Neuronal stem cell (in vitro differentiated cells): ENCODE measurements around the gene RASL11A. TPM values are rescaled to one million over a fixed set of nuclear protein-coding genes. Genes with fewer than 3 reads are reported as not detected.
"Not testable (repeated sequence)": the region's sequence is repeated elsewhere in the genome, so short reads cannot be mapped to it uniquely, and the experiment has no call there.

Source experiments
- DNase-seq: peaks from one replicate; pipeline ENCODE4 v3.0.0-alpha.2; 2013; ENCODE audit warnings: low spot score
- H2AFZ ChIP-seq: one replicate; pipeline ENCODE4 v1.6.1; 2013; ENCODE audit warnings: mild to moderate bottlenecking, low read length, inconsistent platforms
- H2AK5ac ChIP-seq: 2 replicates; pipeline ENCODE4 v1.6.1; 2013; ENCODE audit warnings: low read depth, mild to moderate bottlenecking, inconsistent platforms, low read length, moderate library complexity, mixed read lengths
- H2BK120ac ChIP-seq: 2 replicates; pipeline ENCODE4 v1.6.1; 2013; ENCODE audit warnings: low read depth, mild to moderate bottlenecking, inconsistent platforms, low read length, moderate library complexity, mixed read lengths
- H2BK12ac ChIP-seq: one replicate; pipeline ENCODE4 v1.6.1; 2013; ENCODE audit warnings: low read length, inconsistent platforms
- H2BK15ac ChIP-seq: 2 replicates; pipeline ENCODE4 v1.6.1; 2013; ENCODE audit warnings: mild to moderate bottlenecking, low read length, inconsistent platforms, mixed read lengths
- H2BK5ac ChIP-seq: one replicate; pipeline ENCODE4 v1.6.1; 2013; ENCODE audit warnings: inconsistent platforms, mild to moderate bottlenecking, low read length, moderate library complexity
- H3K14ac ChIP-seq: one replicate; pipeline ENCODE4 v1.6.1; 2013; ENCODE audit warnings: low read length, inconsistent platforms
- H3K18ac ChIP-seq: 2 replicates; pipeline ENCODE4 v1.6.1; 2013; ENCODE audit warnings: low read length, inconsistent platforms
- H3K23ac ChIP-seq: 2 replicates; pipeline ENCODE4 v1.6.1; 2013; ENCODE audit warnings: low read depth, mild to moderate bottlenecking, mixed read lengths, low read length, inconsistent platforms; ENCODE audit not compliant: poor library complexity
- H3K27ac ChIP-seq: replicated peaks from 3 replicates; pipeline ENCODE4 v1.5.1; 2013; ENCODE audit warnings: low read length, inconsistent platforms
- H3K27me3 ChIP-seq, 3 experiments: 2 replicates each; pipeline ENCODE4 v1.6.1; 2013; ENCODE audit warnings: low read length in 3 of 3, mild to moderate bottlenecking in 2 of 3, inconsistent platforms in 1 of 3, low read depth in 1 of 3, mixed read lengths in 1 of 3, moderate library complexity in 1 of 3; ENCODE audit not compliant: control insufficient read depth in 3 of 3, insufficient read depth in 3 of 3
- H3K36me3 ChIP-seq, 2 donors: replicated peaks in 1 of 2; 2 replicates each; pipeline ENCODE4 v1.6.1; 2013; ENCODE audit warnings: low read length in 2 of 2; ENCODE audit not compliant: control insufficient read depth in 2 of 2, insufficient read depth in 2 of 2
- H3K4ac ChIP-seq: 2 replicates; pipeline ENCODE4 v1.6.1; 2013; ENCODE audit warnings: inconsistent platforms, mild to moderate bottlenecking, low read length, moderate library complexity
- H3K4me1 ChIP-seq, 2 donors: 1 replicate in 1 of 2; 2 replicates in 1 of 2; pipeline ENCODE4 v1.6.1; 2013; ENCODE audit warnings: low read length in 2 of 2, low read depth in 1 of 2; ENCODE audit not compliant: control insufficient read depth in 2 of 2, insufficient read depth in 1 of 2
- H3K4me2 ChIP-seq: one replicate; pipeline ENCODE4 v1.6.1; 2013; ENCODE audit warnings: mild to moderate bottlenecking, low read length, inconsistent platforms; ENCODE audit not compliant: insufficient read depth, poor library complexity, severe bottlenecking
- H3K4me3 ChIP-seq, 2 donors: 2 replicates each; pipeline ENCODE4 v1.5.1; 2013; ENCODE audit warnings: low read length in 2 of 2, mild to moderate bottlenecking in 2 of 2, inconsistent platforms in 1 of 2, moderate library complexity in 1 of 2
- H3K79me1 ChIP-seq: one replicate; pipeline ENCODE4 v1.6.1; 2013; ENCODE audit warnings: low read depth, mild to moderate bottlenecking, inconsistent platforms, low read length, moderate library complexity
- H3K9ac ChIP-seq: one replicate; pipeline ENCODE4 v1.6.1; 2013; ENCODE audit warnings: mild to moderate bottlenecking, low read depth, low read length, inconsistent platforms; ENCODE audit not compliant: poor library complexity
- H3K9me3 ChIP-seq, 2 donors: replicated peaks in 1 of 2; 2 replicates each; pipeline versions ENCODE3 to v1.6.1; 2013; ENCODE audit warnings: low read length in 2 of 2, mild to moderate bottlenecking in 2 of 2, inconsistent platforms in 1 of 2, low read depth in 1 of 2, mixed read lengths in 1 of 2, moderate library complexity in 1 of 2; ENCODE audit not compliant: control insufficient read depth in 2 of 2, insufficient read depth in 1 of 2
- H4K8ac ChIP-seq: one replicate; pipeline ENCODE4 v1.6.1; 2013; ENCODE audit warnings: low read depth, mild to moderate bottlenecking, inconsistent platforms, low read length, moderate library complexity
- H4K91ac ChIP-seq: one replicate; pipeline ENCODE4 v1.6.1; 2013; ENCODE audit warnings: low read length, low read depth, mild to moderate bottlenecking, inconsistent platforms; ENCODE audit not compliant: poor library complexity
- WGBS, 2 donors: extraction: QIAGEN DNeasy Blood & Tissue Kit; methylation state at CpG; one replicate each; pipeline ENCODE4 v1.1.7; 2013; ENCODE audit warnings: missing lambda C conversion rate in 2 of 2, mixed read lengths in 1 of 2; ENCODE audit not compliant: insufficient read length in 2 of 2, insufficient replicate concordance in 1 of 2; ENCODE audit errors: extremely low coverage in 2 of 2; 5-methylcytosine and 5-hydroxymethylcytosine counted together
- polyA plus RNA-seq, 2 experiments: library from polyadenylated mRNA; stranded (reverse); fragments of 200-250 nt; gene quantifications; one replicate each; pipeline ENCODE4 v1.2.3, GENCODE V29; 2013

The RASL11A gene
- 0.33 TPM for polyA plus RNA-seq (2013, experiment 1 of 2)
- polyA plus RNA-seq (2013, experiment 2 of 2) = 0.64 TPM

- H3K14ac ChIP-seq = no peak within 1 kb of the TSS
- no peaks in the 10 kb centered on the region for H3K79me1 ChIP-seq
- no peak within 1 kb of the TSS for H2BK5ac ChIP-seq
- H3K9me3 ChIP-seq = no peaks in the 10 kb centered on the region
- no peaks in the 10 kb centered on the region for H3K36me3 ChIP-seq
- H3K27ac ChIP-seq = peak within 1 kb of the TSS; percentile 66
- H3K23ac ChIP-seq = peak within 1 kb of the TSS; percentile 32
- peak within 1 kb of the TSS; percentile 100 for H2AFZ ChIP-seq
- H3K4me3 ChIP-seq = peak within 1 kb of the TSS; percentile 68 to 88
- no peak within 1 kb of the TSS for H2BK12ac ChIP-seq
- no peak within 1 kb of the TSS for H2BK120ac ChIP-seq
- peaks cover 0 to 14% (median 6%) of the 10 kb centered on the region in 3 experiments for H3K27me3 ChIP-seq
- peaks cover 0 to 2% of the 10 kb centered on the region in 2 donors for H3K4me1 ChIP-seq
- H3K4me2 ChIP-seq = peak within 1 kb of the TSS; percentile 97
- no peak within 1 kb of the TSS for H2BK15ac ChIP-seq
- no peak within 1 kb of the TSS for H4K8ac ChIP-seq
- peak within 1 kb of the TSS; percentile 90 for H3K9ac ChIP-seq
- DNase-seq = peak; percentile 83
- H3K4ac ChIP-seq = no peak within 1 kb of the TSS
- no peak within 1 kb of the TSS for H4K91ac ChIP-seq
- H2AK5ac ChIP-seq = peak within 1 kb of the TSS; percentile 47
- peak within 1 kb of the TSS; percentile 98 for H3K18ac ChIP-seq
- WGBS, 2 donors = no CpG with 5 or more reads among the region's 99 CpGs
Measured at GRCh38 chr13:27270594-27271520, at the start of gene RASL11A. RASL11A (plus strand) TSS chr13:27270830; CDS start chr13:27270945, 115 bp downstream.

GRCh38 chr13:27222100-27222499 lies 48.5 kb upstream of the RASL11A start:
- H3K18ac ChIP-seq, H3K36me3 ChIP-seq, H2BK5ac ChIP-seq, H3K4me1 ChIP-seq, H4K91ac ChIP-seq, H2AK5ac ChIP-seq, H3K27me3 ChIP-seq, H4K8ac ChIP-seq, H3K23ac ChIP-seq, H3K9me3 ChIP-seq, H3K4me3 ChIP-seq, H3K9ac ChIP-seq, H2BK15ac ChIP-seq, H3K4ac ChIP-seq, H2AFZ ChIP-seq, H2BK120ac ChIP-seq, H3K14ac ChIP-seq, DNase-seq, H3K4me2 ChIP-seq, H2BK12ac ChIP-seq, H3K79me1 ChIP-seq, H3K27ac ChIP-seq: not testable (repeated sequence)
- WGBS, 2 donors = no CpG with 5 or more reads among the region's 2 CpGs

- Histone ChIP-seq H3K14ac (no peak overlapping the region), H3K27ac (no peak overlapping the region), H3K4me1 (no peaks in the 10 kb centered on the region), H4K91ac (no peak overlapping the region), H2BK120ac (no peak overlapping the region), H4K8ac (no peak overlapping the region), H3K18ac (no peak overlapping the region), H2BK5ac (no peak overlapping the region), H3K9me3 (peaks cover 0 to 4% of the 10 kb centered on the region in 2 donors), H3K4me2 (no peak overlapping the region), H3K9ac (no peak overlapping the region), H3K27me3 (no peaks in the 10 kb centered on the region), H3K23ac (no peak overlapping the region), H2BK15ac (no peak overlapping the region), H3K4ac (no peak overlapping the region), H2AFZ (no peak overlapping the region), H2AK5ac (no peak overlapping the region), H3K4me3 (no peak overlapping the region), H2BK12ac (no peak overlapping the region), H3K79me1 (no peaks in the 10 kb centered on the region), H3K36me3 (no peaks in the 10 kb centered on the region)
- no CpG with 5 or more reads among the region's 2 CpGs for WGBS, 2 donors
- no peak for DNase-seq
Measured at GRCh38 chr13:27226991-27227390, 43.6 kb upstream of the RASL11A start.

GRCh38 chr13:27228131-27228530 lies 42.5 kb upstream of the RASL11A start:
- Histone ChIP-seq H3K27ac (no peak overlapping the region), H3K4me3 (no peak overlapping the region), H3K27me3 (no peaks in the 10 kb centered on the region), H3K23ac (no peak overlapping the region), H3K79me1 (no peaks in the 10 kb centered on the region), H3K4me2 (no peak overlapping the region), H3K18ac (no peak overlapping the region), H3K14ac (no peak overlapping the region), H2BK120ac (no peak overlapping the region), H4K91ac (no peak overlapping the region), H2BK5ac (no peak overlapping the region), H3K36me3 (peaks cover 0 to 4% of the 10 kb centered on the region in 2 donors), H2AFZ (no peak overlapping the region), H3K4me1 (no peaks in the 10 kb centered on the region), H3K4ac (no peak overlapping the region), H2BK15ac (no peak overlapping the region), H2AK5ac (no peak overlapping the region), H3K9ac (no peak overlapping the region), H2BK12ac (no peak overlapping the region), H3K9me3 (peaks cover 0 to 4% of the 10 kb centered on the region in 2 donors), H4K8ac (no peak overlapping the region)
- DNase-seq = no peak
